ENCODE measurements around the gene PRDM4.

GRCh38 chr12:107778383-107779025, 17.6 kb upstream of the PRDM4 start:
- TF ChIP-seq RCOR1 (IDR thresholded peaks at IDR 0.05; ENCODE audit: low read depth, low read length) (no peak), EP300 (IDR thresholded peaks at IDR 0.05) (no peak), CHD2 (IDR thresholded peaks at IDR 0.05; ENCODE audit: low read length, partially characterized antibody) (no peak), RFX5 (IDR thresholded peaks at IDR 0.05) (no peak), CTCF (IDR thresholded peaks at IDR 0.05) (no peak), RAD21 (conservative IDR thresholded peaks at IDR 0.05 in 1 of 2, IDR thresholded peaks at IDR 0.05 in 1 of 2) (no peak), PBX3 (IDR thresholded peaks at IDR 0.05) (no peak), REST (IDR thresholded peaks at IDR 0.05) (no peak), CBX2 (IDR thresholded peaks at IDR 0.05; ENCODE audit: borderline replicate concordance, low read depth) (no peak)

Data from A549 (cell line).